Skeletal muscle cell (primary cell): ENCODE measurements around the gene DMGDH.

Experiments used
- DNase-seq: peaks from one replicate; pipeline ENCODE4 v3.0.0-alpha.2; 2010; ENCODE audit warnings: low read depth
- H3K4me3 ChIP-seq: 2 replicates; pipeline ENCODE4 v1.5.1; 2011; ENCODE audit warnings: low read depth, mild to moderate bottlenecking, control low read depth, low read length, moderate library complexity

The DMGDH gene

GRCh38 chr5:79075646-79076426, 6.4 kb upstream of the DMGDH start:
- H3K4me3 ChIP-seq, result no peak overlapping the region
- no peak for DNase-seq

- H3K4me3 ChIP-seq, result no peak overlapping the region
- peak; percentile 21 for DNase-seq
These were observed 5.2 kb upstream of the DMGDH start for GRCh38 chr5:79074641-79075040.

- H3K4me3 ChIP-seq, result no peak overlapping the region
- DNase-seq, result no peak
These were observed 835 bp upstream of the DMGDH start for GRCh38 chr5:79070350-79070667.

GRCh38 chr5:79062436-79062835, 7.0 kb downstream of the DMGDH start:
- DNase-seq, result no peak

GRCh38 chr5:79059674-79060073, 9.8 kb downstream of the DMGDH start:
- H3K4me3 ChIP-seq, result no peak overlapping the region
- no peak for DNase-seq

More at GRCh38 chr5:79062436-79062835, 7.0 kb downstream of the DMGDH start:
- no peak overlapping the region for H3K4me3 ChIP-seq

- DNase-seq, result no peak
- H3K4me3 ChIP-seq, result no peak overlapping the region
These were observed 12.6 kb downstream of the DMGDH start for GRCh38 chr5:79056847-79057246.

GRCh38 chr5:79055017-79055416, 14.5 kb downstream of the DMGDH start:
- no peak for DNase-seq
- H3K4me3 ChIP-seq, result no peak overlapping the region

GRCh38 chr5:79053321-79053720, 16.2 kb downstream of the DMGDH start:
- H3K4me3 ChIP-seq, result no peak overlapping the region
- DNase-seq, result no peak

- no peak for DNase-seq
- H3K4me3 ChIP-seq, result no peak overlapping the region
These were observed 19.0 kb downstream of the DMGDH start for GRCh38 chr5:79050498-79050897.

GRCh38 chr5:79048437-79048836, 21.0 kb downstream of the DMGDH start:
- no peak for DNase-seq

GRCh38 chr5:79047199-79047598, 22.3 kb downstream of the DMGDH start:
- no peak overlapping the region for H3K4me3 ChIP-seq
- no peak for DNase-seq

More at GRCh38 chr5:79048437-79048836, 21.0 kb downstream of the DMGDH start:
- H3K4me3 ChIP-seq, result no peak overlapping the region

- no peak for DNase-seq
- no peak overlapping the region for H3K4me3 ChIP-seq
These were observed 27.3 kb downstream of the DMGDH start for GRCh38 chr5:79042188-79042587.

- DNase-seq, result no peak
- no peak overlapping the region for H3K4me3 ChIP-seq
These were observed 32.7 kb downstream of the DMGDH start for GRCh38 chr5:79036769-79037168.

- DNase-seq, result no peak
- H3K4me3 ChIP-seq, result no peak overlapping the region
These were observed 34.2 kb downstream of the DMGDH start for GRCh38 chr5:79035237-79035636.

- no peak for DNase-seq
These were observed 36.7 kb downstream of the DMGDH start for GRCh38 chr5:79032782-79033181.

GRCh38 chr5:79032031-79032695, 37.3 kb downstream of the DMGDH start:
- DNase-seq, result no peak
- H3K4me3 ChIP-seq, result no peak overlapping the region

More at GRCh38 chr5:79032782-79033181, 36.7 kb downstream of the DMGDH start:
- no peak overlapping the region for H3K4me3 ChIP-seq

GRCh38 chr5:79031485-79031867, 38.0 kb downstream of the DMGDH start:
- DNase-seq, result no peak
- no peak overlapping the region for H3K4me3 ChIP-seq

- no peak overlapping the region for H3K4me3 ChIP-seq
- no peak for DNase-seq
These were observed 38.6 kb downstream of the DMGDH start for GRCh38 chr5:79030663-79031484.

GRCh38 chr5:79025054-79025472, 44.4 kb downstream of the DMGDH start:
- H3K4me3 ChIP-seq, result peak overlapping the region; percentile 27
- DNase-seq, result peak; percentile 18

- no peak for DNase-seq
- H3K4me3 ChIP-seq, result no peak overlapping the region
These were observed 45.5 kb downstream of the DMGDH start for GRCh38 chr5:79023947-79024346.
